ENCODE data around the gene NEK11. TPM values are rescaled to one million over a fixed set of nuclear protein-coding genes. Genes with fewer than 3 reads are reported as not detected.
"Not testable (repeated sequence)": the region's sequence is repeated elsewhere in the genome, so short reads cannot be mapped to it uniquely, and the experiment has no call there.

Gene NEK11
- polyA plus RNA-seq, 3 donors = 16.5 to 25.7 (median 19.2) TPM

DNA sequence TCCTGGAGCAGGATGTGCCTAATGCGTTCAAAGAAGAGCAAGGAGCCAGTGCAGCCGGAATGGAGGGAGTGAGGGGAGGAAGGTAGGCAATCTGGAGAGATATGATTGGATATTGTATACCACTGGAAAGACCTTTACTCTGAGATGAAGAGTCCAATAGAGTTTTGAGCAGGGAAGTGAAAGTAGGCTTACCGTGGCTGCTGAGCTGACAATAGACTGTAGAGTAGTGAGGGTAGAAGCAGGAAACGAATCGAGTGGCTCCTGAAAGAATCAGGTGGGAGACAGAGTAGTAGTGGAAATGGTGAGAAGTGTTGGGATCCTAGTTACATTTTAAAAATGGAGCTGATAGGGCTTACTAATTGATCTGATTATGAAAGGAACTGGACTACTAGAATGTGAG is 303.1 kb downstream of the NEK11 start:
- no peak for DNase-seq (ENCODE audit: extremely low read depth in 1 of 11, low read depth in 9 of 11, low spot score in 4 of 11)

DNA sequence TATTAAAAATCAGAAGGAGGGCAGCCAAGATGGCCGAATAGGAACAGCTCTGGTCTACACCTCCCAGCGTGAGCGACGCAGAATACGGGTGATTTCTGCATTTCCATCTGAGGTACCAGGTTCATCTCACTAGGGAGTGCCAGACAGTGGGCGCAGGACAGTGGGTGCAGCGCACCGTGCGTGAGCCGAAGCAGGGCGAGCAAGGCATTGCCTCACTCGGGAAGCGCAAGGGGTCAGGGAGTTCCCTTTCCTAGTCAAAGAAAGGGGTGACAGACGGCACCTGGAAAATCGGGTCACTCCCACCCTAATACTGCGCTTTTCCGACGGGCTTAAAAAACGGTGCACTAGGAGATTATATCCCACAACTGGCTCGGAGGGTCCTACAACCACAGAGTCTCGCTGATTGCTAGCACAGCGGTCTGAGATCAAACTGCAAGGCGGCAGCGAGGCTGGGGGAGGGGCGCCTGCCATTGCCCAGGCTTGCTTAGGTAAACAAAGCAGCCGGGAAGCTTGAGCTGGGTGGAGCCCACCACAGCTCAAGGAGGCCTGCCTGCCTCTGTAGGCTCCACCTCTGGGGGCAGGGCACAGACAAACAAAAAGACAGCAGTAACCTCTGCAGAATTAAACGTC is 304.9 kb downstream of the NEK11 start:
- DNase-seq (ENCODE audit: extremely low read depth in 1 of 11, low read depth in 9 of 11, low spot score in 4 of 11) = not testable (repeated sequence)

- DNase-seq (ENCODE audit: extremely low read depth in 1 of 11, low read depth in 9 of 11, low spot score in 4 of 11) = no peak
These were observed 312.4 kb downstream of the NEK11 start for GRCh38 chr3:131338948-131339640.

DNA sequence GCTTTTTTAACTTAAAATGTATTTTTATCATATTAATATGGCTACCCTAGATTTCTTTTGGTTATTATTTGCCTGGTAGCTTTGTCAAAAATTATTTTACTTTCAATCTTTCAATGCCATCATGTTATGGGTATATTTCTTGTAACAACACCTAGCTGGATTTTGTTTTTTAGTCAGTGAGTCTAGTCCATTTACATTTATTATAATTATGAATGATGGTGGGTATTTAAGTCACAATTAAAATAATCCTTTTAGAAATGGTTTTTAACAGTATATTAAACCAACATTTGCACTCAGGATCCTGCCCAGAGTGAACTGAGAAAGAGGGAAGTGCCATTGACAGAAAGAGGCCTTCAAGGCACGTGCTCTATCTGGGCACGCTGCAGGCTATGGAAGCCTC is 315.1 kb downstream of the NEK11 start:
- no peak for DNase-seq (ENCODE audit: extremely low read depth in 1 of 11, low read depth in 9 of 11, low spot score in 4 of 11)

DNA sequence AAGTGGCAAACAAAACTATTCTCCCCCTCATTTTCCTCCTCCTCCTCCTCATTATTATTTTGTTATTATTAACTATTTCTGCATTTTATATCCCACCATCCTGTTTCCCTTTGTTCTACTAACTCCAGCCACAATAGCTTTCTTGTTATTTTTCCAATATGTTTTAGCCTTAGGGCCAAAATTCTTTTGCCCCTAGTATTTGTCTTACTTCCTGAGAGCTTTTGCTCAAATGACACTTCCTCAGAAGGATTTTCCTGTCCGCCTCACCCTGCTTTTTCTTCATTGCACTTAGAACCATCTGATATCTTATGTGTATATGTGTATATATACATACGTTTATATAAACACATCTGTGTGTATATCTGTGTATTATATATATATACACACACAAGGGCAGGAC is 322.2 kb downstream of the NEK11 start:
- DNase-seq (ENCODE audit: extremely low read depth in 1 of 11, low read depth in 9 of 11, low spot score in 4 of 11) = no peak

DNA sequence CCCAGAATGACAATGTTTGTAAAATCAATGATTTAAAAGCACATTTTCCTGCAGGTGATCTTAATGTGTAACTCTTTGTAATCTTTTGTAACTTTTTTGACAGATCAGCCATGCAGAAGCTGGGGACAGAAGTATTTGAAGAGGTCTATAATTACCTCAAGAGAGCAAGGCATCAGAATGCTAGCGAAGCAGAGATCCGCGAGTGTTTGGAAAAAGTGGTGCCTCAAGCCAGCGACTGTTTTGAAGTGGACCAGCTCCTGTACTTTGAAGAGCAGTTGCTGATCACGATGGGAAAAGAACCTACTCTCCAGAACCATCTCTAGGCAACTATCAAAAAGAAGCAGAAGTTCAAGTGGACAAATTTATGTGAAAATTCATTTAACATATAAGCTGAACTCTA is 322.8 kb downstream of the NEK11 start:
- no peak for DNase-seq (ENCODE audit: extremely low read depth in 1 of 11, low read depth in 9 of 11, low spot score in 4 of 11)

- no peak for DNase-seq (ENCODE audit: extremely low read depth in 1 of 11, low read depth in 9 of 11, low spot score in 4 of 11)
These were observed 323.3 kb downstream of the NEK11 start for GRCh38 chr3:131349946-131350347.

- DNase-seq (ENCODE audit: extremely low read depth in 1 of 11, low read depth in 9 of 11, low spot score in 4 of 11) = no peak
These were observed 323.8 kb downstream of the NEK11 start for GRCh38 chr3:131350506-131350905.

GRCh38 chr3:131353016-131353877 is 326.6 kb downstream of the NEK11 start:
- peak in 3 of 11 donors; percentile 23 to 31 (median 26) for DNase-seq (ENCODE audit: extremely low read depth in 1 of 11, low read depth in 9 of 11, low spot score in 4 of 11)

- DNase-seq (ENCODE audit: extremely low read depth in 1 of 11, low read depth in 9 of 11, low spot score in 4 of 11) = no peak
These were observed 327.3 kb downstream of the NEK11 start for GRCh38 chr3:131353986-131354385.

DNA sequence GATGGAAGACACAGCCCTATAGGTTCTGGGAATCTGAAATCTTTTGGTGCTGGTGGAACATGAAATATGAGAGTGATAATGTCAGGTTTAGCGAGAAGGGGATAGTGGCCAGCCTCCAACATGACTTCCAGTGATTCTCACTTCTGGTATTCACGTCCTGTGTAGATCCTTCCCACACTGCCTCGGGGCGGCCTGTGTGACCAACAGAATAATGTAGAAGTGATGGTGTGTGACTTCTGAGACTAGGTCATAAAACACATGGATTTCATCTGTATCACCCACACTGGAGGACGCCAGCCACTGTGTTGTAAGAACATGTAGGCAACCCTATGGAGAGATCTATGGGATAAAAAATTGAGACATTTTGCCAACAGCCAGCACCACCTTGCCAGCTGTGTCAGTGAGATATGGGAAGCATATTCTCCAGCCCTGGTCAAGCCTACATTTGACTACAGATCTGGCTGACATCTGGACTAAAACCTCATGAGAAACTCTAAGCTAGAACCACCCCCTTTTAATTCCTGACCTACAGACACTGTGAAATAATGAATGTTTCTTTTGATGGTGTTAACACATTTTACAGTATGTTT is 329.4 kb downstream of the NEK11 start:
- DNase-seq (ENCODE audit: extremely low read depth in 1 of 11, low read depth in 9 of 11, low spot score in 4 of 11) = no peak

DNA sequence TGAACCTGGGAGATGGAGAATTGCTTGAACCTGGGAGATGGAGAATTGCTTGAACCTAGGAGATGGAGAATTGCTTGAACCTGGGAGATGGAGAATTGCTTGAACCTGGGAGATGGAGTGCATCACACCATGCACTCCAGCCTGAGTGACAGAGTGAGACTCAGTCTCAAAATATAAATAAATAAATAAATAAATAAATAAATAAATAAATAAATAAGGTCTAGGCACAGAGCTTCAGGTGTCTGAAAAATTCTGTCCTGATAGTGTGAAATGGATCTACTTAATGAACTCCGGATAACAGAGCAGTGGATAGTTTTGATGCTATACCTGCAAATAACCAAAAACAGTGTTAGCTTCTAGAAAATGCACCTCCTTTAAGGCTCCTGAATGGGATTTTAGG is 330.6 kb downstream of the NEK11 start:
- DNase-seq (ENCODE audit: extremely low read depth in 1 of 11, low read depth in 9 of 11, low spot score in 4 of 11) = no peak

DNA sequence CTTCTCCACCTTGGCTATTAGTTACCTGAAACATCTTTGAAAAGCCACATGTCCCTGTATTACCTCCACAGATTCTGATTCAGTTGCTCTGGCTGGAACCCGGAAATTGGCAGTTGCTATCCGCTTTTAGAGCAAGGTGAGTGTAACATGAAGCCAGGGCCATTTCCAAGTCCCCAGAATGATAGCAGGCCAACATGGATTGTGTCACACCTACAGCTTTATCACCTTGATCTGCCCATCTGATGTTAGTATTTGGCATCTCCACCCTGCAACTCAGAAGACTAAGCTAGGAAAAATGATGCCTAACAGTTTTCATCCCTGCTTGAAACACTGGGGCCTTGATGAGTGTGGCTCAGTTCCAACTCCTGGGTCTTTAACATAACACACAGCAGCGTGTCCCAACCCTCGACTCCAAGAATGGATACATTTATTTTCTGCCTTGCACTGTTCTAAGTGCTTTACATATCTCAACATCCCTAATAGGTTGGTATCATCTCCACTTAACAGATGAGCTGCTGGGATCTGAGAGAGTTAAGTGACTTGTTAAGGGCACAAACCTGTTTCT is 333.6 kb downstream of the NEK11 start:
- no peak for DNase-seq (ENCODE audit: extremely low read depth in 1 of 11, low read depth in 9 of 11, low spot score in 4 of 11)

DNA sequence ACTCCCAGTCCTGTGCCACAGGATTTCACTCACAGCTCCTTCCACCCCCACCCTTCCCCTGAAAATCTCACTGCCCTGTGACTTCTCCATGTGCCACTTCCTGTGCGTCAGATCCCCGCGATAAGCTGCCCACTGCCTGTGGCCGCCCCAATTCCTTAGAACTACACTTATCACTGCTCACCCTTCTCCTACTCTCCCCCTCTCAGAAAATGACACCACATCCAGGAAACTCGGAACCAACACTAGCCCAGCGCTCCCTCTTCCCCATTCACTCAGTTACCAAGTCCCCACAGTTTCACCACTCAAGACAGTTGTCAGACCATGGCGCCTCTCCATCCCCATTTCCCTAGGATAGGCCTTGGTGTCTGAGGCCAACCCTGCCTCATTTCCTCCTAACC is 334.4 kb downstream of the NEK11 start:
- not testable (repeated sequence) for DNase-seq (ENCODE audit: extremely low read depth in 1 of 11, low read depth in 9 of 11, low spot score in 4 of 11)

- DNase-seq (ENCODE audit: extremely low read depth in 1 of 11, low read depth in 9 of 11, low spot score in 4 of 11) = peak in 9 of 11 donors; percentile 33 to 64 (median 44)
These were observed 335.1 kb downstream of the NEK11 start for GRCh38 chr3:131361464-131362421.

DNA sequence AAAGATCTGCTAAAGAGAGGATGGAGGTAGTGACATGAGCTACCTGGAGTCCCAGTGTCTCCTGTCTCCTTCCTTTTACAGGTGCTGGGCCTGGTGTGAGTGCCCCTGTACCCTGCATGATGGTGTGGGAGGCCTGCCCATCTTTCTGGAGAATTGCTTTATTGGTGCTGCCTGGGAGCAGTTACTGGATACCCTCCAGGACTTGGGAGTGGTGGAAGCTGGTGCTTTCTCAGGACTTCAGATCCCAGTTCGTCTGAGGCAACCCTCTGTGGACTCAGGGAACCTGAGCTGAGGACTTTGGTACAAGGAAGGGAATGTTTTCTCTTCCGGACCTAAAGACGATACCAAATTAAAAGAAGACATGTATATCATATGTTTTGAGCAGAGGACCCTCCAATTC is 336.6 kb downstream of the NEK11 start:
- no peak for DNase-seq (ENCODE audit: extremely low read depth in 1 of 11, low read depth in 9 of 11, low spot score in 4 of 11)

GRCh38 chr3:131370935-131371687 is 344.4 kb downstream of the NEK11 start:
- no peak for DNase-seq (ENCODE audit: extremely low read depth in 1 of 11, low read depth in 9 of 11, low spot score in 4 of 11)

- DNase-seq (ENCODE audit: extremely low read depth in 1 of 11, low read depth in 9 of 11, low spot score in 4 of 11) = no peak
These were observed 345.0 kb downstream of the NEK11 start for GRCh38 chr3:131371688-131372066.

Measured in renal cortex interstitium (tissue), 11 donors.